HEK293 (cell line): ENCODE results near the gene OSBP.

Experiments
- CTCF ChIA-PET: fragments of 350-600 bp; formaldehyde crosslinking; extraction: SDS; loops from one replicate; lab custom pipeline; 2021; ENCODE audit warnings: antibody characterized with exemption; lab: Yijun Ruan, JAX
- POLR2A ChIA-PET: fragments of 300-600 bp; formaldehyde crosslinking; extraction: SDS; loops from one replicate; lab custom pipeline; 2020; ENCODE audit warnings: antibody characterized with exemption, inconsistent platforms; lab: Yijun Ruan, JAX
- H3K27ac ChIP-seq: fragments of 200-500 bp; sonication (Bioruptor generic); 2 replicates; pipeline ENCODE4 v1.5.1; 2014; ENCODE audit warnings: low read depth, low read length, control low read depth, inconsistent platforms; ENCODE audit errors: extremely low read depth
- H3K36me3 ChIP-seq, 2 experiments: fragments of 200-500 bp in 1 of 2; sonication (Bioruptor generic) in 1 of 2; 1 replicate in 1 of 2; 2 replicates in 1 of 2; pipeline ENCODE4 v1.5.1; 2014 to 2017; ENCODE audit warnings: inconsistent platforms in 2 of 2, low read length in 2 of 2; ENCODE audit not compliant: control insufficient read depth in 2 of 2, insufficient read depth in 1 of 2
- H3K4me1 ChIP-seq: fragments of 200-500 bp; sonication (Bioruptor generic); 2 replicates; pipeline ENCODE4 v1.5.1; 2014; ENCODE audit warnings: mild to moderate bottlenecking, low read length, inconsistent platforms; ENCODE audit not compliant: control insufficient read depth, insufficient read depth
- H3K4me3 ChIP-seq: 2 replicates; pipeline ENCODE4 v1.5.1; 2011; ENCODE audit warnings: low read depth, mild to moderate bottlenecking, control low read depth, low read length, moderate library complexity
- H3K9me3 ChIP-seq: fragments of 200-500 bp; sonication (Bioruptor generic); 2 replicates; pipeline ENCODE4 v1.5.1; 2014; ENCODE audit warnings: low read depth, low read length, inconsistent platforms; ENCODE audit not compliant: control insufficient read depth, insufficient read depth
- GLIS1 ChIP-seq: fragments of 450-650 bp; formaldehyde crosslinking; IDR thresholded peaks from 2 replicates; pipeline ENCODE4 v1.5.1; 2016; ENCODE audit warnings: missing biosample characterization, missing genetic modification characterization
- GLIS2 ChIP-seq: fragments of 450-650 bp; formaldehyde crosslinking; IDR thresholded peaks from 2 replicates; pipeline ENCODE4 v1.5.1; 2016; ENCODE audit warnings: missing biosample characterization, missing genetic modification characterization
- KLF16 ChIP-seq: fragments of 450-650 bp; formaldehyde crosslinking; IDR thresholded peaks from 2 replicates; pipeline ENCODE4 v1.5.1; 2017; ENCODE audit warnings: missing biosample characterization, missing genetic modification characterization
- KLF9 ChIP-seq: fragments of 450-650 bp; formaldehyde crosslinking; IDR thresholded peaks from 2 replicates; pipeline ENCODE4 v1.5.1; 2016; ENCODE audit warnings: missing biosample characterization, missing genetic modification characterization, low read depth
- OSR2 ChIP-seq: fragments of 450-650 bp; formaldehyde crosslinking; IDR thresholded peaks from 2 replicates; pipeline ENCODE4 v1.5.1; 2016; ENCODE audit warnings: missing biosample characterization, missing genetic modification characterization
- SCRT1 ChIP-seq: fragments of 450-650 bp; formaldehyde crosslinking; IDR thresholded peaks from 2 replicates; pipeline ENCODE4 v1.5.1; 2016; ENCODE audit warnings: missing biosample characterization, missing genetic modification characterization, borderline replicate concordance
- ZNF140 ChIP-seq: fragments of 450-650 bp; formaldehyde crosslinking; IDR thresholded peaks from 2 replicates; pipeline ENCODE4 v1.5.1; 2016; ENCODE audit warnings: missing biosample characterization, missing genetic modification characterization
- ZNF23 ChIP-seq: fragments of 450-650 bp; formaldehyde crosslinking; IDR thresholded peaks from 2 replicates; pipeline ENCODE4 v1.5.1; 2016; ENCODE audit warnings: missing biosample characterization, missing genetic modification characterization, borderline replicate concordance
- ZNF350 ChIP-seq: fragments of 450-650 bp; formaldehyde crosslinking; IDR thresholded peaks from 2 replicates; pipeline ENCODE4 v1.5.0; 2017; ENCODE audit warnings: missing biosample characterization, mild to moderate bottlenecking, missing genetic modification characterization
- ZNF354C ChIP-seq: fragments of 450-650 bp; formaldehyde crosslinking; IDR thresholded peaks from 2 replicates; pipeline ENCODE4 v1.5.1; 2016; ENCODE audit warnings: missing biosample characterization, missing genetic modification characterization, low read depth, borderline replicate concordance
- ZNF629 ChIP-seq: fragments of 450-650 bp; formaldehyde crosslinking; IDR thresholded peaks from 2 replicates; pipeline ENCODE4 v1.5.1; 2017; ENCODE audit warnings: missing biosample characterization, missing genetic modification characterization
- TF ChIP-seq, protein P1 (sequence below): fragments of 450-650 bp; formaldehyde crosslinking; IDR thresholded peaks from 2 replicates; pipeline ENCODE4 v1.5.1; 2016; ENCODE audit warnings: missing biosample characterization, missing genetic modification characterization
- TF ChIP-seq, protein P2 (sequence below): fragments of 450-650 bp; formaldehyde crosslinking; IDR thresholded peaks from 2 replicates; pipeline ENCODE4 v1.5.1; 2016; ENCODE audit warnings: missing biosample characterization, missing genetic modification characterization
- TF ChIP-seq, protein P3 (sequence below): IDR thresholded peaks from 2 replicates; pipeline ENCODE4 v1.6.1; 2011; ENCODE audit warnings: mild to moderate bottlenecking, low read depth, low read length, borderline replicate concordance
- TF ChIP-seq, protein P4 (sequence below): fragments of 450-650 bp; formaldehyde crosslinking; IDR thresholded peaks from 2 replicates; pipeline ENCODE4 v1.5.1; 2017; ENCODE audit warnings: missing biosample characterization, missing genetic modification characterization
- TF ChIP-seq, protein P5 (sequence below): fragments of 450-650 bp; formaldehyde crosslinking; IDR thresholded peaks from 2 replicates; pipeline ENCODE4 v1.5.1; 2016; ENCODE audit warnings: missing biosample characterization, missing genetic modification characterization
- TF ChIP-seq, protein P6 (sequence below): fragments of 450-650 bp; formaldehyde crosslinking; IDR thresholded peaks from 2 replicates; pipeline ENCODE4; 2016; ENCODE audit warnings: missing biosample characterization, missing genetic modification characterization
- TF ChIP-seq, protein P7 (sequence below): fragments of 450-650 bp; formaldehyde crosslinking; IDR thresholded peaks from 2 replicates; pipeline ENCODE4 v1.5.1; 2016; ENCODE audit warnings: missing biosample characterization, missing genetic modification characterization

The OSBP gene

DNA sequence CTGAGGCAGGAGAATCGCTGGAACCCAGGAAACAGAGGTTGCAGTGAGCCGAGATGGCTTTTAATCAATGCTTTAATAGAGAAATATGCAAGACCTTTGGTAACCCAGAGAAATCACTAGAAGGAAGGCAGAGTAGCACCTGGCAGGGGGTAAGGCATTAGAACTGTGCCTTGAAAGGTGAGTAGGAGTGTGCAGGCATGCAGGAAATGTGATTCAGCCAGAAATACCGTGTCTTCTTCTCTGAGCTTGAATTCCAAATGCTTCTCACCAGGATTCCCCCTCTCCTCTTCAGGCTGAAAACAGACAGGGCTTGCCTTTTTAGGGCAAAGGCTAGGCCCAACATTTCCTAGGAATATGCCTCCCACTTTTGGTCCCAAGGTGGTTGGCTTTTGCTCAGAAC is 53.3 kb downstream of the OSBP start:
- Histone ChIP-seq H3K9me3 (no peaks in the 10 kb centered on the region), H3K27ac (no peak overlapping the region), H3K4me3 (no peak overlapping the region), H3K4me1 (no peaks in the 10 kb centered on the region), H3K36me3 (no peaks in the 10 kb centered on the region)
- ChIA-PET POLR2A (interaction anchor here (0.5 kb wide), 1 partner anchor 33 kb away, joined by 4 read pairs; no protein-coding TSS in a partner anchor), CTCF (interaction anchor here (1.2 kb wide), 1 partner anchor 28 kb away, joined by 3 read pairs; no protein-coding TSS in a partner anchor)
- TF ChIP-seq ZNF350 (tag by site-specific recombination) (no peak), ZNF629 (tag by site-specific recombination) (no peak), KLF9 (tag by site-specific recombination) (no peak), OSR2 (no peak), GLIS2 (tag by site-specific recombination) (no peak), ZNF23 (tag by site-specific recombination) (no peak), KLF16 (tag by site-specific recombination) (no peak), GLIS1 (tag by site-specific recombination) (no peak), ZNF140 (tag by site-specific recombination) (no peak), ZNF354C (tag by site-specific recombination) (no peak), SCRT1 (tag by site-specific recombination) (no peak)
- TF ChIP-seq, protein P1, sequence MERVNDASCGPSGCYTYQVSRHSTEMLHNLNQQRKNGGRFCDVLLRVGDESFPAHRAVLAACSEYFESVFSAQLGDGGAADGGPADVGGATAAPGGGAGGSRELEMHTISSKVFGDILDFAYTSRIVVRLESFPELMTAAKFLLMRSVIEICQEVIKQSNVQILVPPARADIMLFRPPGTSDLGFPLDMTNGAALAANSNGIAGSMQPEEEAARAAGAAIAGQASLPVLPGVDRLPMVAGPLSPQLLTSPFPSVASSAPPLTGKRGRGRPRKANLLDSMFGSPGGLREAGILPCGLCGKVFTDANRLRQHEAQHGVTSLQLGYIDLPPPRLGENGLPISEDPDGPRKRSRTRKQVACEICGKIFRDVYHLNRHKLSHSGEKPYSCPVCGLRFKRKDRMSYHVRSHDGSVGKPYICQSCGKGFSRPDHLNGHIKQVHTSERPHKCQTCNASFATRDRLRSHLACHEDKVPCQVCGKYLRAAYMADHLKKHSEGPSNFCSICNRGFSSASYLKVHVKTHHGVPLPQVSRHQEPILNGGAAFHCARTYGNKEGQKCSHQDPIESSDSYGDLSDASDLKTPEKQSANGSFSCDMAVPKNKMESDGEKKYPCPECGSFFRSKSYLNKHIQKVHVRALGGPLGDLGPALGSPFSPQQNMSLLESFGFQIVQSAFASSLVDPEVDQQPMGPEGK (tag by site-specific recombination) = no peak
- TF ChIP-seq, protein P2, sequence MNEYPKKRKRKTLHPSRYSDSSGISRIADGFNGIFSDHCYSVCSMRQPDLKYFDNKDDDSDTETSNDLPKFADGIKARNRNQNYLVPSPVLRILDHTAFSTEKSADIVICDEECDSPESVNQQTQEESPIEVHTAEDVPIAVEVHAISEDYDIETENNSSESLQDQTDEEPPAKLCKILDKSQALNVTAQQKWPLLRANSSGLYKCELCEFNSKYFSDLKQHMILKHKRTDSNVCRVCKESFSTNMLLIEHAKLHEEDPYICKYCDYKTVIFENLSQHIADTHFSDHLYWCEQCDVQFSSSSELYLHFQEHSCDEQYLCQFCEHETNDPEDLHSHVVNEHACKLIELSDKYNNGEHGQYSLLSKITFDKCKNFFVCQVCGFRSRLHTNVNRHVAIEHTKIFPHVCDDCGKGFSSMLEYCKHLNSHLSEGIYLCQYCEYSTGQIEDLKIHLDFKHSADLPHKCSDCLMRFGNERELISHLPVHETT (tag by site-specific recombination) = no peak
- TF ChIP-seq, protein P3, sequence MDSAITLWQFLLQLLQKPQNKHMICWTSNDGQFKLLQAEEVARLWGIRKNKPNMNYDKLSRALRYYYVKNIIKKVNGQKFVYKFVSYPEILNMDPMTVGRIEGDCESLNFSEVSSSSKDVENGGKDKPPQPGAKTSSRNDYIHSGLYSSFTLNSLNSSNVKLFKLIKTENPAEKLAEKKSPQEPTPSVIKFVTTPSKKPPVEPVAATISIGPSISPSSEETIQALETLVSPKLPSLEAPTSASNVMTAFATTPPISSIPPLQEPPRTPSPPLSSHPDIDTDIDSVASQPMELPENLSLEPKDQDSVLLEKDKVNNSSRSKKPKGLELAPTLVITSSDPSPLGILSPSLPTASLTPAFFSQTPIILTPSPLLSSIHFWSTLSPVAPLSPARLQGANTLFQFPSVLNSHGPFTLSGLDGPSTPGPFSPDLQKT = no peak
- TF ChIP-seq, protein P4, sequence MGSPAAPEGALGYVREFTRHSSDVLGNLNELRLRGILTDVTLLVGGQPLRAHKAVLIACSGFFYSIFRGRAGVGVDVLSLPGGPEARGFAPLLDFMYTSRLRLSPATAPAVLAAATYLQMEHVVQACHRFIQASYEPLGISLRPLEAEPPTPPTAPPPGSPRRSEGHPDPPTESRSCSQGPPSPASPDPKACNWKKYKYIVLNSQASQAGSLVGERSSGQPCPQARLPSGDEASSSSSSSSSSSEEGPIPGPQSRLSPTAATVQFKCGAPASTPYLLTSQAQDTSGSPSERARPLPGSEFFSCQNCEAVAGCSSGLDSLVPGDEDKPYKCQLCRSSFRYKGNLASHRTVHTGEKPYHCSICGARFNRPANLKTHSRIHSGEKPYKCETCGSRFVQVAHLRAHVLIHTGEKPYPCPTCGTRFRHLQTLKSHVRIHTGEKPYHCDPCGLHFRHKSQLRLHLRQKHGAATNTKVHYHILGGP (tag by site-specific recombination) = no peak
- TF ChIP-seq, protein P5, sequence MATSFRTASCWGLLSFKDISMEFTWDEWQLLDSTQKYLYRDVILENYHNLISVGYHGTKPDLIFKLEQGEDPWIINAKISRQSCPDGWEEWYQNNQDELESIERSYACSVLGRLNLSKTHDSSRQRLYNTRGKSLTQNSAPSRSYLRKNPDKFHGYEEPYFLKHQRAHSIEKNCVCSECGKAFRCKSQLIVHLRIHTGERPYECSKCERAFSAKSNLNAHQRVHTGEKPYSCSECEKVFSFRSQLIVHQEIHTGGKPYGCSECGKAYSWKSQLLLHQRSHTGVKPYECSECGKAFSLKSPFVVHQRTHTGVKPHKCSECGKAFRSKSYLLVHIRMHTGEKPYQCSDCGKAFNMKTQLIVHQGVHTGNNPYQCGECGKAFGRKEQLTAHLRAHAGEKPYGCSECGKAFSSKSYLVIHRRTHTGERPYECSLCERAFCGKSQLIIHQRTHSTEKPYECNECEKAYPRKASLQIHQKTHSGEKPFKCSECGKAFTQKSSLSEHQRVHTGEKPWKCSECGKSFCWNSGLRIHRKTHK (tag by site-specific recombination) = no peak
- TF ChIP-seq, protein P6, sequence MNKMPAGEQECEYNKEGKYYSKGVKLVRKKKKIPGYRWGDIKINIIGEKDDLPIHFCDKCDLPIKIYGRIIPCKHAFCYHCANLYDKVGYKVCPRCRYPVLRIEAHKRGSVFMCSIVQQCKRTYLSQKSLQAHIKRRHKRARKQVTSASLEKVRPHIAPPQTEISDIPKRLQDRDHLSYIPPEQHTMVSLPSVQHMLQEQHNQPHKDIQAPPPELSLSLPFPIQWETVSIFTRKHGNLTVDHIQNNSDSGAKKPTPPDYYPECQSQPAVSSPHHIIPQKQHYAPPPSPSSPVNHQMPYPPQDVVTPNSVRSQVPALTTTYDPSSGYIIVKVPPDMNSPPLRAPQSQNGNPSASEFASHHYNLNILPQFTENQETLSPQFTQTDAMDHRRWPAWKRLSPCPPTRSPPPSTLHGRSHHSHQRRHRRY = no peak
- TF ChIP-seq, protein P7, sequence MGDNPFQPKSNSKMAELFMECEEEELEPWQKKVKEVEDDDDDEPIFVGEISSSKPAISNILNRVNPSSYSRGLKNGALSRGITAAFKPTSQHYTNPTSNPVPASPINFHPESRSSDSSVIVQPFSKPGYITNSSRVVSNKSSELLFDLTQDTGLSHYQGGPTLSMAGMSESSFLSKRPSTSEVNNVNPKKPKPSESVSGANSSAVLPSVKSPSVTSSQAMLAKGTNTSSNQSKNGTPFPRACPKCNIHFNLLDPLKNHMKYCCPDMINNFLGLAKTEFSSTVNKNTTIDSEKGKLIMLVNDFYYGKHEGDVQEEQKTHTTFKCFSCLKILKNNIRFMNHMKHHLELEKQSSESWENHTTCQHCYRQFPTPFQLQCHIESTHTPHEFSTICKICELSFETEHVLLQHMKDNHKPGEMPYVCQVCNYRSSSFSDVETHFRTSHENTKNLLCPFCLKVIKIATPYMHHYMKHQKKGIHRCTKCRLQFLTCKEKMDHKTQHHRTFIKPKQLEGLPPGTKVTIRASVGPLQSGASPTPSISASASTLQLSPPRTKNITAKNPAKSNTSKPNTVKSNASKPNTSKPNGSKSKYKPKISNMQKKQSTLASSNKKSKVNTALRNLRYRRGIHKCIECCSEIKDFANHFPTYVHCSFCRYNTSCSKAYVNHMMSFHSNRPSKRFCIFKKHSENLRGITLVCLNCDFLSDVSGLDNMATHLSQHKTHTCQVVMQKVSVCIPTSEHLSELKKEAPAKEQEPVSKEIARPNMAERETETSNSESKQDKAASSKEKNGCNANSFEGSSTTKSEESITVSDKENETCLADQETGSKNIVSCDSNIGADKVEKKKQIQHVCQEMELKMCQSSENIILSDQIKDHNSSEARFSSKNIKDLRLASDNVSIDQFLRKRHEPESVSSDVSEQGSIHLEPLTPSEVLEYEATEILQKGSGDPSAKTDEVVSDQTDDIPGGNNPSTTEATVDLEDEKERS (tag by site-specific recombination) = no peak
